Memory B cell (primary cell): ENCODE data around the gene ATXN1.

Experiments used
- ATAC-seq: fragments of 150-1000 bp; cut with Tn5 transposase; 2 replicates; pipeline ENCODE4 v1.10.0; 2021; ENCODE audit warnings: low read depth, mild to moderate bottlenecking, moderate library complexity
- DNase-seq, 2 donors: peaks; one replicate each; pipeline ENCODE4 v3.0.0; 2022; ENCODE audit warnings: low spot score in 2 of 2
- H3K27ac Mint-ChIP-seq: one replicate; pipeline ENCODE4 v1.8.0; 2022; ENCODE audit warnings: mild to moderate bottlenecking, moderate library complexity, mixed read lengths
- H3K27me3 Mint-ChIP-seq: one replicate; pipeline ENCODE4 v1.8.0; 2022; ENCODE audit warnings: mixed read lengths
- H3K36me3 Mint-ChIP-seq: one replicate; pipeline ENCODE4 v1.8.0; 2022; ENCODE audit warnings: mild to moderate bottlenecking, mixed read lengths
- H3K4me1 Mint-ChIP-seq: one replicate; pipeline ENCODE4 v1.8.0; 2022; ENCODE audit warnings: mixed read lengths
- H3K4me3 Mint-ChIP-seq: one replicate; pipeline ENCODE4 v1.8.0; 2022; ENCODE audit warnings: mild to moderate bottlenecking, moderate library complexity, mixed read lengths
- H3K9me3 Mint-ChIP-seq: one replicate; pipeline ENCODE4 v1.8.0; 2022; ENCODE audit warnings: mixed read lengths

The ATXN1 gene

DNA sequence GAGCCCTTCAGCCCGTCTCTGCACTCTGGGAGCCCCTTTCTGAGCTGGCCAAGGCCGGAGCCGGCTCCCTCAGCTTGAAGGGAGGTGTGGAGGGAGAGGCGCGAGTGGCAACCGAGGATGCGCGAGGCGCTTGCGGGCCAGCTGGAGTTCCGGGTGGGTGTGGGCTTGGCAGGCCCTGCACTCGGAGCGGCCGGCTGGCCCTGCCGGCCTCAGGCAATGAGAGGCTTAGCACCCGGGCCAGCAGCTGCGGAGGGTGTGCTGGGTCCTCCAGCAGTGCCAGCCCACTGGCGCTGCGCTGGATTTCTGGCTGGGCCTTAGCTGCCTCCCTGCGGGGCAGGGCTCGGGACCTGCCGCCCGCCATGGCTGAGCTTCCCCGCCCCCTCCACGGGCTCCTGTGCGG is 473.1 kb downstream of the ATXN1 start:
- Mint-ChIP-seq H3K4me1 (no peaks in the 10 kb centered on the region), H3K36me3 (no peaks in the 10 kb centered on the region), H3K27ac (no peak overlapping the region), H3K27me3 (peaks cover 5% of the 10 kb centered on the region), H3K4me3 (no peak overlapping the region), H3K9me3 (no peaks in the 10 kb centered on the region)
- ATAC-seq (no peak), DNase-seq (no peak)

DNA sequence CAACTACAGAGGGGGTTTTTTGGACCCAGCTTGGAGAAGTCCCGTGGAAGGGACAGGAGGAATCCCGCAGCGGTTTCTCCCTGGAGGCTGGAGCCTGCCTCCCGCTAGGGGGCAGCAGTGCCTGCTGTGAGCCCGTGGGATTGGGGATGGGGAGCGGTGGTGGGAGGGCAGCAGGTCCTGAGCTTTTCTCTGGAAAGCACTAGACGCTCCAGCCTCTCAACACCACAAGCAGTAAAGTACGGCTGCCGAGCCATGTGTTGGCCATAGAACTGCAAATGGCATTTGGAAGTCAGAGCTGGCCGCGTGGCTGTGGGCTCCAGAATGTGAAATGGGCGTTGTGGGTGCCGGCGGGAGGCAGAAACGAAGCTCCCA is 475.1 kb downstream of the ATXN1 start:
- Mint-ChIP-seq H3K36me3 (no peaks in the 10 kb centered on the region), H3K27ac (no peak overlapping the region), H3K4me3 (no peak overlapping the region), H3K4me1 (no peaks in the 10 kb centered on the region), H3K27me3 (peaks cover 5% of the 10 kb centered on the region), H3K9me3 (no peaks in the 10 kb centered on the region)
- peak; percentile 35 for ATAC-seq
- peak; percentile 21 to 32 for DNase-seq

- no peaks in the 10 kb centered on the region for H3K4me1 Mint-ChIP-seq
- no peaks in the 10 kb centered on the region for H3K36me3 Mint-ChIP-seq
- no peak overlapping the region for H3K27ac Mint-ChIP-seq
- H3K4me3 Mint-ChIP-seq, result no peak overlapping the region
- ATAC-seq (no peak), DNase-seq (no peak)
- peaks cover 5% of the 10 kb centered on the region for H3K27me3 Mint-ChIP-seq
- no peaks in the 10 kb centered on the region for H3K9me3 Mint-ChIP-seq
Observed at GRCh38 chr6:16285467-16286150, 475.7 kb downstream of the ATXN1 start.

DNA sequence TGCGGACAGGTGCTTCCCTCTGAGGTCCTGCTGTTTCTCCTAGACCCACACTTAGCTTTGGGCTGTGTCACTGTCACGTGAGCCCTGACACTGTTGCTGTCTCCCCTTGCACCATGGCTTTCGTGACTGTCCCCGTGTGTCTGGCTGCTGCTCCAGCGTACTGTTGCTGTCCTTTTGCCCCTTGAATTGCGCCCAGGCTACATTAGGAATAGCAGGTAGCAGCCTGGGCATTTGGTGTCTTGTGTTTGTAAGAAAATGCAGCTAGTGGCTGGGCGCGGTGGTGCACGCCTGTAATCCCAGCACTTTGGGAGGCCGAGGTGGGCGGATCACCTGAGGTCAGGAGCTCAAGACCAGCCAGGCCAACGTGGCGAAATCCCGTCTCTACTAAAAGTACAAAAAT is 476.8 kb downstream of the ATXN1 start:
- Mint-ChIP-seq H3K27ac (no peak overlapping the region), H3K36me3 (no peaks in the 10 kb centered on the region), H3K9me3 (no peaks in the 10 kb centered on the region), H3K4me1 (no peaks in the 10 kb centered on the region), H3K27me3 (peaks cover 8% of the 10 kb centered on the region), H3K4me3 (no peak overlapping the region)
- ATAC-seq (no peak), DNase-seq (no peak)

- Mint-ChIP-seq H3K36me3 (no peaks in the 10 kb centered on the region), H3K4me1 (no peaks in the 10 kb centered on the region), H3K27ac (no peak overlapping the region), H3K4me3 (no peak overlapping the region), H3K9me3 (no peaks in the 10 kb centered on the region), H3K27me3 (peaks cover 19% of the 10 kb centered on the region)
- DNase-seq (no peak), ATAC-seq (no peak)
Observed at GRCh38 chr6:16282370-16282769, 478.9 kb downstream of the ATXN1 start.

- Mint-ChIP-seq H3K4me1 (peaks cover 5% of the 10 kb centered on the region), H3K27me3 (peaks cover 18% of the 10 kb centered on the region), H3K36me3 (no peaks in the 10 kb centered on the region), H3K4me3 (no peak overlapping the region), H3K9me3 (no peaks in the 10 kb centered on the region), H3K27ac (no peak overlapping the region)
- DNase-seq, result no peak
- no peak for ATAC-seq
Observed at GRCh38 chr6:16279243-16279642, 482.0 kb downstream of the ATXN1 start.

DNA sequence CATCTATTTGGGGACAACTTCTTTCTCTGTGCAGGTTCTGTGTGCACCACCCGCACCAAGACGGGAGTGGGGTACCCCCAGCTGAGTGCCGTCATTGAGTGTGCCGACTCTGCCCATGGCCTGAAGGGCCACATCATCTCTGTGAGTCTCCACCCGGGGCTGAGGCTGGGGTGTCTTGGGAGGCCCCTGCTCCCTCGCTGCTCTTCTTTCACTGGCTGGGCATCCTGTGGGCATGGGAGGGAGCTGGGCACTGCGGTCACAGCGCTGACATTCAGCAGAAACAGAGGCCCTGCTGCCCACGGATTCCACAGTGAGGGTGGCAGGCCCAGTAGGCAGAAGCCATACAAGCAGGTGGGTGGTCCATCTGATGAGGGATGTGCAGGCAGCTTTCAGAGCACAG is 482.5 kb downstream of the ATXN1 start:
- H3K36me3 Mint-ChIP-seq, result no peaks in the 10 kb centered on the region
- ATAC-seq (no peak), DNase-seq (no peak)
- H3K4me3 Mint-ChIP-seq, result no peak overlapping the region
- peaks cover 19% of the 10 kb centered on the region for H3K27me3 Mint-ChIP-seq
- H3K9me3 Mint-ChIP-seq, result no peaks in the 10 kb centered on the region
- no peak overlapping the region for H3K27ac Mint-ChIP-seq
- peaks cover 7% of the 10 kb centered on the region for H3K4me1 Mint-ChIP-seq

GRCh38 chr6:16278048-16278724 is 483.1 kb downstream of the ATXN1 start:
- Mint-ChIP-seq H3K4me1 (peaks cover 7% of the 10 kb centered on the region), H3K27me3 (peaks cover 19% of the 10 kb centered on the region), H3K27ac (no peak overlapping the region), H3K36me3 (no peaks in the 10 kb centered on the region), H3K9me3 (no peaks in the 10 kb centered on the region), H3K4me3 (no peak overlapping the region)
- no peak for DNase-seq
- no peak for ATAC-seq

DNA sequence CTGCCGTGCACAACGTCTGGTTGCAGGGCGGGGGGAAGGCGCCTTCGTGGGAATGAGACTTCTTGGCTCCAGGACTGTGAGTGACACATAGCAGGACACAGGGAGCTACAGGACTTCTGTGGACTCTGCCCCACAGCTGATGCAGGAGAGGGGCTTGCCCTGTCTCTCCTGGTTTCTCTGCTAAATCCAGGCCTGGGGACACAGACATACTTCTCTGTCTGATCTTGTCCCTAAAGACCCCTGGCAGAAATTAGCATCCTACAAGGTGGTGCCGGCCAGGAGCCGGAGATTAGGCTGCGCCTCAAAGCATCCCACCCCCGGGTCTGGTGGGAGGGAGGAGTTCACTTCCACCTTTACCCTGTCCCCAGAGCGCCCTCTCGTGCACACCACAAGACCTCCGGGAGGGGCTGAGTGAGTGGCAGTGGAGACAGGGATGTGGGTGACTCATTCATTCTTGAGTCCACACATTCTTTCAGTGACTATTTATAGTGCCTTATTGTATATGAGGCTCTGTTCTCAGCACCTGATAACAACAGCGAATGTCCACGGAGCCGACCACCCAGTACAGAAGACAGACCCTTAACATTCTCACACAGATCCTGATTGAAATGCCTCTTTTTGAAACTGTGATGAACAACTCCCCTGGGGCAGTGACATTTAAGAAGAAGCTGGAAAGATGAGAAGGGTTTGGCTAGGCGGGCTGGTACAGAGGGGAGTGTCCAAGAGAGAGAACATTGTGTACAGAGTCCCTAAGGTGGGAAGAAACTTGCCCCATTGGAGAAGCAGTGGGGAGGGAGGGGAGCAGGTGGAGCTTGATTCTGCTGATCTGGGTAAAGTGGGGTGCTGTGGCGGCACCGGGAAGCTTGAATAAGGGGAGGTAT is 483.9 kb downstream of the ATXN1 start:
- no peaks in the 10 kb centered on the region for H3K36me3 Mint-ChIP-seq
- H3K27ac Mint-ChIP-seq, result no peak overlapping the region
- peaks cover 7% of the 10 kb centered on the region for H3K4me1 Mint-ChIP-seq
- no peaks in the 10 kb centered on the region for H3K9me3 Mint-ChIP-seq
- peak; percentile 39 for ATAC-seq
- H3K27me3 Mint-ChIP-seq, result peaks cover 18% of the 10 kb centered on the region
- no peak for DNase-seq
- no peak overlapping the region for H3K4me3 Mint-ChIP-seq

GRCh38 chr6:16274885-16275589 is 486.2 kb downstream of the ATXN1 start:
- Mint-ChIP-seq H3K4me3 (no peak overlapping the region), H3K27ac (no peak overlapping the region), H3K36me3 (no peaks in the 10 kb centered on the region), H3K27me3 (peaks cover 18% of the 10 kb centered on the region), H3K4me1 (peaks cover 7% of the 10 kb centered on the region), H3K9me3 (no peaks in the 10 kb centered on the region)
- no peak for DNase-seq
- ATAC-seq, result no peak

DNA sequence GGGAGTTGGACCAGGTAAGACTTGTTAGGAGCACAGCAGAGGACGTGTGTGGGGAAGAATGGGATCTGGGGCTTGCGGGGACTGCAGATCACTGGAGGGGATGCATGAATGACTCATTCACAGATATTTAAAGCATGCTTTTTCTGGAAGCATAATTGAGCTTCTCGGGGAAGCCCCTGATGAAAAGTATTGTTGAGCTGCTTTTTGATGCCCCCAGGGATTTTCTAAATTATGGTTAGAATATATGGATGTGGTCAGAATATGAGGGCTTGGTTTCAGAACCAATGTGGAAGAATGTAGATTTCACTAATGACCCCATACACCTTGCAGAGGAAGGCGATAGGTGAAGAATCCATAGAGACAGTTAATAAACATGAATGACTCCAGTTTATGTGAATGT is 486.8 kb downstream of the ATXN1 start:
- Mint-ChIP-seq H3K27me3 (peaks cover 16% of the 10 kb centered on the region), H3K36me3 (no peaks in the 10 kb centered on the region), H3K9me3 (no peaks in the 10 kb centered on the region), H3K27ac (no peak overlapping the region), H3K4me3 (no peak overlapping the region), H3K4me1 (peaks cover 7% of the 10 kb centered on the region)
- ATAC-seq (no peak), DNase-seq (no peak)

- Mint-ChIP-seq H3K4me1 (peaks cover 7% of the 10 kb centered on the region), H3K36me3 (no peaks in the 10 kb centered on the region), H3K9me3 (no peaks in the 10 kb centered on the region), H3K4me3 (no peak overlapping the region), H3K27ac (no peak overlapping the region), H3K27me3 (peaks cover 13% of the 10 kb centered on the region)
- ATAC-seq (no peak), DNase-seq (no peak)
Observed at GRCh38 chr6:16273256-16273655, 488.0 kb downstream of the ATXN1 start.

- ATAC-seq (no peak), DNase-seq (no peak)
- no peaks in the 10 kb centered on the region for H3K9me3 Mint-ChIP-seq
- H3K36me3 Mint-ChIP-seq, result no peaks in the 10 kb centered on the region
- H3K27me3 Mint-ChIP-seq, result peaks cover 5% of the 10 kb centered on the region
- peaks cover 7% of the 10 kb centered on the region for H3K4me1 Mint-ChIP-seq
- H3K27ac Mint-ChIP-seq, result no peak overlapping the region
- H3K4me3 Mint-ChIP-seq, result no peak overlapping the region
Observed at GRCh38 chr6:16272201-16272600, 489.1 kb downstream of the ATXN1 start.

DNA sequence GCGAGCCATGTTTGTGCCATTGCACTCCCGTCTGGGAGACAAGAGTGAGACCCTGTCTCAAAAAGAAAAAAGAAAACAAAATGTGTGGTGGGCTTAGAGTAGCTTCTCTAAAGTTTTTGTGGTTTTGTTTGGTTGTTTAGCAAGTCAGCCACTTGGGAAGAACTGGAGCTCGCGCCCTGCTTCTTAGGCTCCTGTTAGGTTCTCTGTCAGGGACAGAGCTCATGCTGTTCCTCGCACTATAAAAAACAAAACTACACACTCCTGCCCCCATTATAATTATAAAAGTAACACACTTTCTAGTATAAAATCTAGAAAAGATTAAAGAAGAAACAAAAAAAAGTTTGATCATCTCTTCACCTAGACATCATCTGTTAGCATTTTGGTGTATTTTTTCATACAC is 489.8 kb downstream of the ATXN1 start:
- no peak overlapping the region for H3K27ac Mint-ChIP-seq
- no peak for ATAC-seq
- DNase-seq, result no peak
- H3K27me3 Mint-ChIP-seq, result peaks cover 5% of the 10 kb centered on the region
- no peak overlapping the region for H3K4me3 Mint-ChIP-seq
- no peaks in the 10 kb centered on the region for H3K9me3 Mint-ChIP-seq
- H3K36me3 Mint-ChIP-seq, result no peaks in the 10 kb centered on the region
- peaks cover 7% of the 10 kb centered on the region for H3K4me1 Mint-ChIP-seq
